ENCODE data around the gene MYCN.

The MYCN gene

GRCh38 chr2:15937882-15938802 is 2.2 kb upstream of the MYCN start:
- Histone ChIP-seq H2BK120ac (ENCODE audit: low read depth, low read length) (no peak overlapping the region), H3K4me2 (ENCODE audit: low read length, poor library complexity, severe bottlenecking) (no peak overlapping the region), H3K27me3 (ENCODE audit: control insufficient read depth in 1 of 2, insufficient read depth in 1 of 2, low read length in 2 of 2) (peaks cover 56 to 67% of the 10 kb centered on the region in 2 experiments), H3K4me1 (ENCODE audit: control insufficient read depth, insufficient read depth, low read depth, low read length) (peaks cover 31% of the 10 kb centered on the region), H3K14ac (ENCODE audit: low read length in 2 of 2) (no peak overlapping the region), H3K9me3 (ENCODE audit: control insufficient read depth, low read length) (no peaks in the 10 kb centered on the region), H4K8ac (ENCODE audit: low read length) (no peak overlapping the region), H2BK5ac (ENCODE audit: low read depth, low read length, poor library complexity, severe bottlenecking) (no peak overlapping the region), H2BK12ac (ENCODE audit: low read length in 2 of 2) (no peak overlapping the region), H3K27ac (ENCODE audit: low read length, poor library complexity, severe bottlenecking) (no peak overlapping the region), H2AFZ (ENCODE audit: low read depth, low read length) (no peak overlapping the region), H3K9ac (ENCODE audit: low read length) (no peak overlapping the region), H3K79me1 (replicated peaks; ENCODE audit: low read length, poor library complexity, severe bottlenecking) (peaks cover 3% of the 10 kb centered on the region), H3K18ac (ENCODE audit: low read depth in 1 of 2, low read length in 2 of 2) (no peak overlapping the region), H3K4me3 (ENCODE audit: insufficient read depth in 1 of 2, low read depth in 1 of 2, low read length in 2 of 2) (no peak overlapping the region), H3K36me3 (ENCODE audit: control insufficient read depth in 1 of 2, insufficient read depth in 2 of 2, low read depth in 1 of 2, low read length in 2 of 2) (peaks cover 0 to 3% of the 10 kb centered on the region in 2 experiments), H2BK15ac (ENCODE audit: low read depth, poor library complexity, severe bottlenecking) (no peak overlapping the region), H4K91ac (ENCODE audit: low read length) (no peak overlapping the region), H3K4ac (ENCODE audit: low read depth in 1 of 2, low read length in 2 of 2) (no peak overlapping the region), H2AK5ac (ENCODE audit: low read length, severe bottlenecking) (no peak overlapping the region), H3K23ac (ENCODE audit: low read length in 2 of 2) (no peak overlapping the region)
- DNase-seq, result no peak
- WGBS, result 65% methylated on average over 6 of the region's 7 CpGs

GRCh38 chr2:15938803-15939555 is 1.4 kb upstream of the MYCN start:
- H3K27ac ChIP-seq (ENCODE audit: low read length, poor library complexity, severe bottlenecking), result no peak overlapping the region
- WGBS, result 44% methylated on average over 4 of the region's 8 CpGs
- no peak overlapping the region for H4K91ac ChIP-seq (ENCODE audit: low read length)
- H3K79me1 ChIP-seq (replicated peaks; ENCODE audit: low read length, poor library complexity, severe bottlenecking), result peaks cover 3% of the 10 kb centered on the region
- no peaks in the 10 kb centered on the region for H3K9me3 ChIP-seq (ENCODE audit: control insufficient read depth, low read length)
- no peak overlapping the region for H2BK15ac ChIP-seq (ENCODE audit: low read depth, poor library complexity, severe bottlenecking)
- H3K36me3 ChIP-seq (ENCODE audit: control insufficient read depth in 1 of 2, insufficient read depth in 2 of 2, low read depth in 1 of 2, low read length in 2 of 2), result peaks cover 0 to 3% of the 10 kb centered on the region in 2 experiments
- no peak overlapping the region for H3K18ac ChIP-seq (ENCODE audit: low read depth in 1 of 2, low read length in 2 of 2)
- H3K4me3 ChIP-seq (ENCODE audit: insufficient read depth in 1 of 2, low read depth in 1 of 2, low read length in 2 of 2), result no peak overlapping the region
- H3K27me3 ChIP-seq (ENCODE audit: control insufficient read depth in 1 of 2, insufficient read depth in 1 of 2, low read length in 2 of 2), result peaks cover 64 to 73% of the 10 kb centered on the region in 2 experiments
- H3K4me1 ChIP-seq (ENCODE audit: control insufficient read depth, insufficient read depth, low read depth, low read length), result peaks cover 34% of the 10 kb centered on the region
- H2AFZ ChIP-seq (ENCODE audit: low read depth, low read length), result no peak overlapping the region
- no peak overlapping the region for H2BK12ac ChIP-seq (ENCODE audit: low read length in 2 of 2)
- H4K8ac ChIP-seq (ENCODE audit: low read length), result no peak overlapping the region
- H3K14ac ChIP-seq (ENCODE audit: low read length in 2 of 2), result no peak overlapping the region
- no peak overlapping the region for H3K4ac ChIP-seq (ENCODE audit: low read depth in 1 of 2, low read length in 2 of 2)
- H2AK5ac ChIP-seq (ENCODE audit: low read length, severe bottlenecking), result no peak overlapping the region
- H3K23ac ChIP-seq (ENCODE audit: low read length in 2 of 2), result no peak overlapping the region
- DNase-seq, result no peak
- H2BK5ac ChIP-seq (ENCODE audit: low read depth, low read length, poor library complexity, severe bottlenecking), result no peak overlapping the region
- H3K9ac ChIP-seq (ENCODE audit: low read length), result no peak overlapping the region
- H3K4me2 ChIP-seq (ENCODE audit: low read length, poor library complexity, severe bottlenecking), result no peak overlapping the region
- no peak overlapping the region for H2BK120ac ChIP-seq (ENCODE audit: low read depth, low read length)

- H3K23ac ChIP-seq (ENCODE audit: low read length in 2 of 2), result no peak overlapping the region
- H2AFZ ChIP-seq (ENCODE audit: low read depth, low read length), result no peak overlapping the region
- H3K4me1 ChIP-seq (ENCODE audit: control insufficient read depth, insufficient read depth, low read depth, low read length), result peaks cover 34% of the 10 kb centered on the region
- no peak overlapping the region for H2BK5ac ChIP-seq (ENCODE audit: low read depth, low read length, poor library complexity, severe bottlenecking)
- peaks cover 3% of the 10 kb centered on the region for H3K79me1 ChIP-seq (replicated peaks; ENCODE audit: low read length, poor library complexity, severe bottlenecking)
- H2BK15ac ChIP-seq (ENCODE audit: low read depth, poor library complexity, severe bottlenecking), result no peak overlapping the region
- no peak overlapping the region for H3K18ac ChIP-seq (ENCODE audit: low read depth in 1 of 2, low read length in 2 of 2)
- H3K4me3 ChIP-seq (ENCODE audit: insufficient read depth in 1 of 2, low read depth in 1 of 2, low read length in 2 of 2), result peak overlapping the region; percentile 35 to 65
- no peak overlapping the region for H4K8ac ChIP-seq (ENCODE audit: low read length)
- H3K4me2 ChIP-seq (ENCODE audit: low read length, poor library complexity, severe bottlenecking), result peak overlapping the region; percentile 95
- no peak overlapping the region for H3K27ac ChIP-seq (ENCODE audit: low read length, poor library complexity, severe bottlenecking)
- no peak overlapping the region for H3K9ac ChIP-seq (ENCODE audit: low read length)
- H3K4ac ChIP-seq (ENCODE audit: low read depth in 1 of 2, low read length in 2 of 2), result no peak overlapping the region
- H2AK5ac ChIP-seq (ENCODE audit: low read length, severe bottlenecking), result no peak overlapping the region
- 3% methylated on average over 21 of the region's 21 CpGs for WGBS
- H2BK12ac ChIP-seq (ENCODE audit: low read length in 2 of 2), result no peak overlapping the region
- no peaks in the 10 kb centered on the region for H3K9me3 ChIP-seq (ENCODE audit: control insufficient read depth, low read length)
- no peak overlapping the region for H2BK120ac ChIP-seq (ENCODE audit: low read depth, low read length)
- no peak for DNase-seq
- no peak overlapping the region for H3K14ac ChIP-seq (ENCODE audit: low read length in 2 of 2)
- H3K36me3 ChIP-seq (ENCODE audit: control insufficient read depth in 1 of 2, insufficient read depth in 2 of 2, low read depth in 1 of 2, low read length in 2 of 2), result peaks cover 0 to 3% of the 10 kb centered on the region in 2 experiments
- peaks cover 69 to 75% of the 10 kb centered on the region in 2 experiments for H3K27me3 ChIP-seq (ENCODE audit: control insufficient read depth in 1 of 2, insufficient read depth in 1 of 2, low read length in 2 of 2)
- no peak overlapping the region for H4K91ac ChIP-seq (ENCODE audit: low read length)
Observed at GRCh38 chr2:15939556-15939853, 845 bp upstream of the MYCN start.

Data from mesenchymal stem cell (in vitro differentiated cells and primary cell).